ENCODE measurements around the gene CASZ1. TPM values are rescaled to one million over a fixed set of nuclear protein-coding genes. Genes with fewer than 3 reads are reported as not detected.

The CASZ1 gene
- total RNA-seq, 1 experiment from 2014 or later, result 3.9 TPM

GRCh38 chr1:10760566-10761502 lies 35.6 kb downstream of the CASZ1 start:
- Histone ChIP-seq H3K23ac (ENCODE audit: insufficient read length, low read depth, low read length) (no peak overlapping the region), H2BK15ac (ENCODE audit: low read depth, low read length) (no peak overlapping the region), H3K4ac (ENCODE audit: low read depth, low read length) (no peak overlapping the region), H3K9ac (ENCODE audit: extremely low read depth, insufficient read length, low read length) (no peak overlapping the region), H3K56ac (ENCODE audit: insufficient read length, low read depth, low read length) (no peak overlapping the region), H3K79me2 (ENCODE audit: insufficient read depth, low read length) (no peaks in the 10 kb centered on the region), H3T11ph (ENCODE audit: low read length) (no peak overlapping the region), H4K5ac (ENCODE audit: insufficient read length, low read depth, low read length) (no peak overlapping the region), H3K27ac (ENCODE audit: insufficient read length, low read depth, low read length) (no peak overlapping the region), H3K27me3 (ENCODE audit: insufficient read depth, low read length) (no peaks in the 10 kb centered on the region), H3K4me2 (ENCODE audit: insufficient read depth, insufficient read length, low read length) (no peak overlapping the region), H2BK5ac (ENCODE audit: insufficient read length, low read length) (no peak overlapping the region), H2BK120ac (ENCODE audit: low read depth, low read length, poor library complexity, severe bottlenecking) (no peak overlapping the region), H3K4me1 (ENCODE audit: insufficient read depth, low read length) (no peaks in the 10 kb centered on the region; the same call in 1 of the 2 replicates), H2BK20ac (ENCODE audit: low read depth, low read length, poor library complexity, severe bottlenecking) (no peak overlapping the region), H3K23me2 (ENCODE audit: insufficient read length, low read depth, low read length, poor library complexity, severe bottlenecking) (no peaks in the 10 kb centered on the region), H4K8ac (replicated peaks; ENCODE audit: insufficient read length, low read depth, low read length) (no peak overlapping the region), H3K79me1 (ENCODE audit: insufficient read depth, low read depth, low read length, poor library complexity, severe bottlenecking) (no peaks in the 10 kb centered on the region), H4K20me1 (ENCODE audit: control insufficient read depth, insufficient read depth, insufficient read length) (no peaks in the 10 kb centered on the region), H2BK12ac (ENCODE audit: insufficient read length, low read depth, low read length) (no peak overlapping the region), H3K14ac (ENCODE audit: insufficient read depth, low read length) (no peak overlapping the region; the same call in 1 of the 2 replicates), H3K18ac (ENCODE audit: insufficient read length, low read depth, low read length) (peak overlapping the region; percentile 16), H3K9me3 (ENCODE audit: control insufficient read depth, low read depth, low read length) (no peaks in the 10 kb centered on the region), H2AFZ (ENCODE audit: low read length) (no peak overlapping the region), H4K91ac (ENCODE audit: insufficient read length, low read depth, low read length) (no peak overlapping the region), H2AK5ac (ENCODE audit: insufficient read length, low read length) (no peak overlapping the region)
- TF ChIP-seq, protein P1, sequence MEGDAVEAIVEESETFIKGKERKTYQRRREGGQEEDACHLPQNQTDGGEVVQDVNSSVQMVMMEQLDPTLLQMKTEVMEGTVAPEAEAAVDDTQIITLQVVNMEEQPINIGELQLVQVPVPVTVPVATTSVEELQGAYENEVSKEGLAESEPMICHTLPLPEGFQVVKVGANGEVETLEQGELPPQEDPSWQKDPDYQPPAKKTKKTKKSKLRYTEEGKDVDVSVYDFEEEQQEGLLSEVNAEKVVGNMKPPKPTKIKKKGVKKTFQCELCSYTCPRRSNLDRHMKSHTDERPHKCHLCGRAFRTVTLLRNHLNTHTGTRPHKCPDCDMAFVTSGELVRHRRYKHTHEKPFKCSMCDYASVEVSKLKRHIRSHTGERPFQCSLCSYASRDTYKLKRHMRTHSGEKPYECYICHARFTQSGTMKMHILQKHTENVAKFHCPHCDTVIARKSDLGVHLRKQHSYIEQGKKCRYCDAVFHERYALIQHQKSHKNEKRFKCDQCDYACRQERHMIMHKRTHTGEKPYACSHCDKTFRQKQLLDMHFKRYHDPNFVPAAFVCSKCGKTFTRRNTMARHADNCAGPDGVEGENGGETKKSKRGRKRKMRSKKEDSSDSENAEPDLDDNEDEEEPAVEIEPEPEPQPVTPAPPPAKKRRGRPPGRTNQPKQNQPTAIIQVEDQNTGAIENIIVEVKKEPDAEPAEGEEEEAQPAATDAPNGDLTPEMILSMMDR (conservative IDR thresholded peaks at IDR 0.05), result no peak
- no CpG with 5 or more reads among the region's 17 CpGs for WGBS (ENCODE audit: extremely low coverage, insufficient read length, low lambda C conversion rate)
- Mint-ChIP-seq H3K4me3 (no peak overlapping the region), H3K36me3 (ENCODE audit: insufficient read depth in 1 of 3, low read depth in 3 of 3) (no peaks in the 10 kb centered on the region), H3K9me3 (no peaks in the 10 kb centered on the region), H3K27me3 (ENCODE audit: low read depth) (no peaks in the 10 kb centered on the region), H3K27ac (0 out of 7 replicates have a peak overlapping the region, but pooled peaks of 1 of the 3 experiments have one; percentile 30), H3K4me1 (peaks cover 23 to 26% of the 10 kb centered on the region in 2 experiments)
- DNase-seq, result no peak

Measured in H9 (cell line).